Left ventricle myocardium inferior (tissue), 1 donor: Measurements from ENCODE around the gene RPP25. TPM values are rescaled to one million over a fixed set of nuclear protein-coding genes. Genes with fewer than 3 reads are reported as not detected.

Experiments used
- DNase-seq: peaks from one replicate; pipeline ENCODE4 v3.0.0-alpha.2; 2020
- H3K27ac ChIP-seq: fragments of 200-600 bp; replicated peaks from 2 replicates; pipeline ENCODE4 v1.8.0; 2021
- H3K27me3 ChIP-seq: fragments of 200-600 bp; 2 replicates; pipeline ENCODE4 v1.8.0; 2021; ENCODE audit warnings: low read depth
- H3K36me3 ChIP-seq: fragments of 200-600 bp; 2 replicates; pipeline ENCODE4 v1.8.0; 2021
- H3K4me1 ChIP-seq: fragments of 200-600 bp; 2 replicates; pipeline ENCODE4 v1.8.0; 2021
- H3K4me3 ChIP-seq: fragments of 200-600 bp; 2 replicates; pipeline ENCODE4 v1.8.0; 2021; ENCODE audit warnings: mild to moderate bottlenecking, moderate library complexity
- H3K9me3 ChIP-seq: fragments of 200-600 bp; replicated peaks from 2 replicates; pipeline ENCODE4 v1.8.0; 2021
- CTCF ChIP-seq: fragments of 200-600 bp; IDR thresholded peaks from 2 replicates; pipeline ENCODE4 v1.8.0; 2021; ENCODE audit warnings: antibody characterized with exemption, mild to moderate bottlenecking, borderline replicate concordance
- intact Hi-C: fragments of 100-400 bp; cut with micrococcal nuclease; formaldehyde crosslinking; loops from one replicate; pipeline ENCODE4 v1.11.0; 2022
- total RNA-seq: library from RNA; stranded (reverse); fragmentation: NEBNext Ultra II Directional; extraction: Animal tissue kit (Norgen Biotek cat#: 25700); gene quantifications from one replicate; pipeline ENCODE4 v1.2.1, GENCODE V29; 2021
- donor health status: DM: no; HTN: yes; CAD: no; lungs with severe emphysema.

The RPP25 gene
- total RNA-seq, 1 donor from 2014 or later = 2.4 TPM

GRCh38 chr15:74955017-74955416 lies 1.6 kb downstream of the RPP25 start:
- Histone ChIP-seq H3K27ac (peak overlapping the region; percentile 88), H3K27me3 (peaks cover 29% of the 10 kb centered on the region), H3K4me3 (peak overlapping the region; percentile 81), H3K36me3 (no peaks in the 10 kb centered on the region), H3K9me3 (no peaks in the 10 kb centered on the region), H3K4me1 (peaks cover 57% of the 10 kb centered on the region)
- TF ChIP-seq CTCF = no peak
- no peak for DNase-seq
- intact Hi-C loops = no loop called here

GRCh38 chr15:74954515-74954914 lies 2.1 kb downstream of the RPP25 start:
- H3K27me3 ChIP-seq = peaks cover 25% of the 10 kb centered on the region
- peaks cover 57% of the 10 kb centered on the region for H3K4me1 ChIP-seq
- intact Hi-C loops = no loop called here
- peak; percentile 37 for DNase-seq
- H3K27ac ChIP-seq = peak overlapping the region; percentile 88
- H3K36me3 ChIP-seq = no peaks in the 10 kb centered on the region
- H3K4me3 ChIP-seq = peak overlapping the region; percentile 81
- H3K9me3 ChIP-seq = no peaks in the 10 kb centered on the region
- TF ChIP-seq CTCF = no peak

GRCh38 chr15:74951006-74951405 lies 5.6 kb downstream of the RPP25 start:
- Histone ChIP-seq H3K27me3 (no peaks in the 10 kb centered on the region), H3K4me3 (no peak overlapping the region), H3K4me1 (peaks cover 24% of the 10 kb centered on the region), H3K9me3 (no peaks in the 10 kb centered on the region), H3K27ac (no peak overlapping the region), H3K36me3 (no peaks in the 10 kb centered on the region)
- TF ChIP-seq CTCF = no peak
- DNase-seq = no peak
- intact Hi-C loops = no loop called here

GRCh38 chr15:74950078-74950908 lies 6.3 kb downstream of the RPP25 start:
- H3K4me1 ChIP-seq = peaks cover 17% of the 10 kb centered on the region
- no peaks in the 10 kb centered on the region for H3K9me3 ChIP-seq
- H3K27me3 ChIP-seq = no peaks in the 10 kb centered on the region
- intact Hi-C loops = no loop called here
- no peak overlapping the region for H3K4me3 ChIP-seq
- TF ChIP-seq CTCF = peak; percentile 97
- H3K36me3 ChIP-seq = no peaks in the 10 kb centered on the region
- DNase-seq = peak; percentile 41
- no peak overlapping the region for H3K27ac ChIP-seq

- peaks cover 6% of the 10 kb centered on the region for H3K36me3 ChIP-seq
- H3K9me3 ChIP-seq = no peaks in the 10 kb centered on the region
- DNase-seq = peak; percentile 94
- H3K27ac ChIP-seq = peak within 1 kb of the TSS; percentile 97
- H3K4me1 ChIP-seq = peaks cover 53% of the 10 kb centered on the region
- peak; percentile 19 for TF ChIP-seq CTCF
- no peaks in the 10 kb centered on the region for H3K27me3 ChIP-seq
- intact Hi-C loops = no loop called here
- H3K4me3 ChIP-seq = peak within 1 kb of the TSS; percentile 82
Measured at GRCh38 chr15:74937590-74938371, 18.8 kb downstream of the RPP25 start, which contains the start of gene COX5A. Gene COX5A, minus strand, starts transcription at chr15:74938073. Its CDS starts 59 bp downstream, at chr15:74938014.
